ENCODE measurements around the gene NUDT4. TPM values are rescaled to one million over a fixed set of nuclear protein-coding genes. Genes with fewer than 3 reads are reported as not detected.

Gene NUDT4
- total RNA-seq, 1 experiment from 2014 or later, result 56.5 TPM

GRCh38 chr12:93348575-93349435 is 28.9 kb upstream of the NUDT4 start:
- Mint-ChIP-seq H3K4me1 (peaks cover 4% of the 10 kb centered on the region; the same call in 1 of the 2 replicates), H3K36me3 (no peaks in the 10 kb centered on the region), H3K27me3 (ENCODE audit: low read depth) (no peaks in the 10 kb centered on the region), H3K27ac (no peak overlapping the region), H3K9me3 (peaks cover 11% of the 10 kb centered on the region; the same call in 1 of the 2 replicates), H3K4me3 (no peak overlapping the region)
- DNase-seq (ENCODE audit: low spot score) (no peak), ATAC-seq (no peak)
- POLR2A ChIA-PET, result no interaction called here
- TF ChIP-seq KAT7 (CRISPR knock-in tag; IDR thresholded peaks at IDR 0.05; ENCODE audit: borderline replicate concordance) (no peak), ZNF219 (CRISPR knock-in tag; IDR thresholded peaks at IDR 0.05; ENCODE audit: borderline replicate concordance) (no peak), GRHL2 (CRISPR knock-in tag; IDR thresholded peaks at IDR 0.05; ENCODE audit: insufficient replicate concordance, severe bottlenecking) (no peak), ZNF532 (CRISPR knock-in tag; IDR thresholded peaks at IDR 0.05; ENCODE audit: borderline replicate concordance) (no peak), PREB (CRISPR knock-in tag; IDR thresholded peaks at IDR 0.05; ENCODE audit: borderline replicate concordance) (no peak), JAZF1 (CRISPR knock-in tag; IDR thresholded peaks at IDR 0.05) (no peak), ZNF416 (CRISPR knock-in tag; IDR thresholded peaks at IDR 0.05) (no peak), OVOL2 (CRISPR knock-in tag; IDR thresholded peaks at IDR 0.05; ENCODE audit: borderline replicate concordance) (no peak), TP53 (CRISPR knock-in tag; IDR thresholded peaks at IDR 0.05) (no peak), TCF7 (CRISPR knock-in tag; IDR thresholded peaks at IDR 0.05; ENCODE audit: low read depth) (no peak)
- TF ChIP-seq, protein P1, sequence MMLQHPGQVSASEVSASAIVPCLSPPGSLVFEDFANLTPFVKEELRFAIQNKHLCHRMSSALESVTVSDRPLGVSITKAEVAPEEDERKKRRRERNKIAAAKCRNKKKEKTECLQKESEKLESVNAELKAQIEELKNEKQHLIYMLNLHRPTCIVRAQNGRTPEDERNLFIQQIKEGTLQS (CRISPR knock-in tag; conservative IDR thresholded peaks at IDR 0.05), result no peak
- TF ChIP-seq, protein P2, sequence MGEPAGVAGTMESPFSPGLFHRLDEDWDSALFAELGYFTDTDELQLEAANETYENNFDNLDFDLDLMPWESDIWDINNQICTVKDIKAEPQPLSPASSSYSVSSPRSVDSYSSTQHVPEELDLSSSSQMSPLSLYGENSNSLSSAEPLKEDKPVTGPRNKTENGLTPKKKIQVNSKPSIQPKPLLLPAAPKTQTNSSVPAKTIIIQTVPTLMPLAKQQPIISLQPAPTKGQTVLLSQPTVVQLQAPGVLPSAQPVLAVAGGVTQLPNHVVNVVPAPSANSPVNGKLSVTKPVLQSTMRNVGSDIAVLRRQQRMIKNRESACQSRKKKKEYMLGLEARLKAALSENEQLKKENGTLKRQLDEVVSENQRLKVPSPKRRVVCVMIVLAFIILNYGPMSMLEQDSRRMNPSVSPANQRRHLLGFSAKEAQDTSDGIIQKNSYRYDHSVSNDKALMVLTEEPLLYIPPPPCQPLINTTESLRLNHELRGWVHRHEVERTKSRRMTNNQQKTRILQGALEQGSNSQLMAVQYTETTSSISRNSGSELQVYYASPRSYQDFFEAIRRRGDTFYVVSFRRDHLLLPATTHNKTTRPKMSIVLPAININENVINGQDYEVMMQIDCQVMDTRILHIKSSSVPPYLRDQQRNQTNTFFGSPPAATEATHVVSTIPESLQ (CRISPR knock-in tag; IDR thresholded peaks at IDR 0.05), result no peak
- TF ChIP-seq, protein P3, sequence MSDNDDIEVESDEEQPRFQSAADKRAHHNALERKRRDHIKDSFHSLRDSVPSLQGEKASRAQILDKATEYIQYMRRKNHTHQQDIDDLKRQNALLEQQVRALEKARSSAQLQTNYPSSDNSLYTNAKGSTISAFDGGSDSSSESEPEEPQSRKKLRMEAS (CRISPR knock-in tag; IDR thresholded peaks at IDR 0.05), result no peak
- CTCF ChIA-PET, result no interaction called here

GRCh38 chr12:93351726-93352125 is 26.0 kb upstream of the NUDT4 start:
- POLR2A ChIA-PET, result no interaction called here
- peaks cover 1% of the 10 kb centered on the region; the same call in 1 of the 2 replicates for H3K4me1 Mint-ChIP-seq
- H3K9me3 Mint-ChIP-seq, result peaks cover 11% of the 10 kb centered on the region; the same call in 1 of the 2 replicates
- no peak for DNase-seq (ENCODE audit: low spot score)
- no peaks in the 10 kb centered on the region for H3K36me3 Mint-ChIP-seq
- ATAC-seq, result no peak
- CTCF ChIA-PET, result no interaction called here
- TF ChIP-seq, protein P4, sequence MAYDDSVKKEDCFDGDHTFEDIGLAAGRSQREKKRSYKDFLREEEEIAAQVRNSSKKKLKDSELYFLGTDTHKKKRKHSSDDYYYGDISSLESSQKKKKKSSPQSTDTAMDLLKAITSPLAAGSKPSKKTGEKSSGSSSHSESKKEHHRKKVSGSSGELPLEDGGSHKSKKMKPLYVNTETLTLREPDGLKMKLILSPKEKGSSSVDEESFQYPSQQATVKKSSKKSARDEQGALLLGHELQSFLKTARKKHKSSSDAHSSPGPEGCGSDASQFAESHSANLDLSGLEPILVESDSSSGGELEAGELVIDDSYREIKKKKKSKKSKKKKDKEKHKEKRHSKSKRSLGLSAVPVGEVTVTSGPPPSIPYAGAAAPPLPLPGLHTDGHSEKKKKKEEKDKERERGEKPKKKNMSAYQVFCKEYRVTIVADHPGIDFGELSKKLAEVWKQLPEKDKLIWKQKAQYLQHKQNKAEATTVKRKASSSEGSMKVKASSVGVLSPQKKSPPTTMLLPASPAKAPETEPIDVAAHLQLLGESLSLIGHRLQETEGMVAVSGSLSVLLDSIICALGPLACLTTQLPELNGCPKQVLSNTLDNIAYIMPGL (CRISPR knock-in tag; IDR thresholded peaks at IDR 0.05), result no peak
- TF ChIP-seq SMAD3 (CRISPR knock-in tag; IDR thresholded peaks at IDR 0.05; ENCODE audit: borderline replicate concordance) (no peak), ZBTB43 (CRISPR knock-in tag; IDR thresholded peaks at IDR 0.05) (no peak), USF1 (CRISPR knock-in tag; IDR thresholded peaks at IDR 0.05) (no peak)
- no peaks in the 10 kb centered on the region for H3K27me3 Mint-ChIP-seq (ENCODE audit: low read depth)
- no peak overlapping the region for H3K27ac Mint-ChIP-seq
- no peak overlapping the region for H3K4me3 Mint-ChIP-seq
